Glutamatergic neuron (in vitro differentiated cells): ENCODE results near the gene ATIC. TPM values are rescaled to one million over a fixed set of nuclear protein-coding genes. Genes with fewer than 3 reads are reported as not detected.
"Not testable (repeated sequence)": the region's sequence is repeated elsewhere in the genome, so short reads cannot be mapped to it uniquely, and the experiment has no call there.

Source experiments
- DNase-seq: peaks from one replicate; pipeline ENCODE4 v3.0.0; 2022
- H3K27ac Mint-ChIP-seq: one replicate; pipeline ENCODE4 v1.8.0; 2020; ENCODE audit warnings: mild to moderate bottlenecking, mixed read lengths, inconsistent platforms; ENCODE audit not compliant: unreplicated experiment
- H3K27me3 Mint-ChIP-seq: one replicate; pipeline ENCODE4 v1.8.0; 2020; ENCODE audit warnings: mild to moderate bottlenecking, moderate library complexity, mixed read lengths, inconsistent platforms; ENCODE audit not compliant: unreplicated experiment
- H3K36me3 Mint-ChIP-seq: one replicate; pipeline ENCODE4 v1.8.0; 2020; ENCODE audit warnings: mild to moderate bottlenecking, mixed read lengths, inconsistent platforms; ENCODE audit not compliant: unreplicated experiment
- H3K4me1 Mint-ChIP-seq: one replicate; pipeline ENCODE4 v1.8.0; 2020; ENCODE audit warnings: mild to moderate bottlenecking, low read depth, mixed read lengths, inconsistent platforms; ENCODE audit not compliant: unreplicated experiment
- H3K4me3 Mint-ChIP-seq: one replicate; pipeline ENCODE4 v1.8.0; 2020; ENCODE audit warnings: mild to moderate bottlenecking, mixed read lengths, inconsistent platforms; ENCODE audit not compliant: unreplicated experiment
- H3K9me3 Mint-ChIP-seq: one replicate; pipeline ENCODE4 v1.8.0; 2020; ENCODE audit warnings: mild to moderate bottlenecking, moderate library complexity, mixed read lengths, inconsistent platforms; ENCODE audit not compliant: unreplicated experiment
- total RNA-seq: library from RNA; stranded (reverse); fragmentation: NEBNext Ultra II Directional; extraction: Animal tissue kit (Norgen Biotek cat#: 25700); gene quantifications from one replicate; pipeline ENCODE4 v1.2.1, GENCODE V29; 2021; ENCODE audit not compliant: unreplicated experiment
- TF ChIP-seq, protein P1 (sequence below): fragments of 200-600 bp; sonication (generic); IDR thresholded peaks from one replicate; pipeline ENCODE4 v1.5.0; 2021; ENCODE audit not compliant: partially characterized antibody, unreplicated experiment

ATIC gene
- total RNA-seq, 1 donor from 2014 or later, result 51.5 TPM

- Mint-ChIP-seq H3K4me3 (no peak overlapping the region), H3K27me3 (no peaks in the 10 kb centered on the region), H3K36me3 (no peaks in the 10 kb centered on the region), H3K27ac (no peak overlapping the region), H3K4me1 (no peaks in the 10 kb centered on the region), H3K9me3 (no peaks in the 10 kb centered on the region)
- TF ChIP-seq, protein P1, sequence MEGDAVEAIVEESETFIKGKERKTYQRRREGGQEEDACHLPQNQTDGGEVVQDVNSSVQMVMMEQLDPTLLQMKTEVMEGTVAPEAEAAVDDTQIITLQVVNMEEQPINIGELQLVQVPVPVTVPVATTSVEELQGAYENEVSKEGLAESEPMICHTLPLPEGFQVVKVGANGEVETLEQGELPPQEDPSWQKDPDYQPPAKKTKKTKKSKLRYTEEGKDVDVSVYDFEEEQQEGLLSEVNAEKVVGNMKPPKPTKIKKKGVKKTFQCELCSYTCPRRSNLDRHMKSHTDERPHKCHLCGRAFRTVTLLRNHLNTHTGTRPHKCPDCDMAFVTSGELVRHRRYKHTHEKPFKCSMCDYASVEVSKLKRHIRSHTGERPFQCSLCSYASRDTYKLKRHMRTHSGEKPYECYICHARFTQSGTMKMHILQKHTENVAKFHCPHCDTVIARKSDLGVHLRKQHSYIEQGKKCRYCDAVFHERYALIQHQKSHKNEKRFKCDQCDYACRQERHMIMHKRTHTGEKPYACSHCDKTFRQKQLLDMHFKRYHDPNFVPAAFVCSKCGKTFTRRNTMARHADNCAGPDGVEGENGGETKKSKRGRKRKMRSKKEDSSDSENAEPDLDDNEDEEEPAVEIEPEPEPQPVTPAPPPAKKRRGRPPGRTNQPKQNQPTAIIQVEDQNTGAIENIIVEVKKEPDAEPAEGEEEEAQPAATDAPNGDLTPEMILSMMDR, result no peak
- DNase-seq, result no peak
These were observed 23.6 kb upstream of the ATIC start for GRCh38 chr2:215288112-215288815.

DNA sequence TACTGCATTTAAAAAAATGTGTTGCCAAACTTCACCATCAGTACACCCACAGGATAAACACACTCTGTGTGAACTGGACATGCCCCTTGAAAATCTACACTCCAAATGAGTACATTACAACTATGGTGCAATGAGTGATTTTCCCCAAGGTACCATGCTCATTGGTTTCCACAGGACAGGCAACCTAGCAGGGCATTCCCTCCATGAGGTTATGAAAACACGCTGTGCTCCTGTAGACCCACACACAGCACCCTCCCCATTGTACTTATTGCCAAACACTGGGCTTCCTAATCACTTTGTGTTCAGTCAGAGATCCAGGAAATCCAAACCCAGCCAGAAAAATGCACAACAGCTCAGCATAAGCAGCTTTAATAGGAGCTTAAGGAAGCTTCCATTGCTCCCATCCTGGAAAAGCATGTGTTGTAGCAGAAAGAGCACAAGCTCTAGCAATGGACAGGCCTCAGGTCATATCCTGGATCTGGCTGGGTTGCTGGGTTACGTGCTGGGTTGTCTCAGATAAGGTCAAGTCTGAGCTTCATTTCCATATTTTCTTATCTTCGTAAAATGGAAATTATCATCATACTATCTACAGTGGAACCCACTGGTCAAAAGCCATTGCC, 20.8 kb upstream of the ATIC start:
- TF ChIP-seq, protein P1, result no peak

DNA sequence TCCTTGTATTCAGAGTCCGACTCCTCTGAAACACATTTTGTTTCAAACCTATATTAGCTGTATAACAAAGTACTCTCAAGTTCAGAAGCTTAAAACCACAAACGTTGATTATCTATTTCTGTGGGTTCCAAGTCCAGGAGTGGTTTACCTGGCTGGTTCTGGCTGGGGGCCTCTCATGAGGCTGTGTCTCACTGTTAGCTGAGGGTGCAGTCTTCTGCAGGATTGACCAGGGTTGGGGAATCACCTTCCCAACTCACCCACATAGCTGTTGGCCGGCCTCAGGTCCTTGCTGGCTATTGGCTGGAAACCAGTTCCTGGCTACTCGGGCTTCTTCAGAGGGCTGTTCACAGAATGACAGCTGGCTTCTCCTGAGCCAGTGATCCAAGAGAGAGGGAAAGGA, 18.0 kb upstream of the ATIC start:
- DNase-seq, result no peak
- Mint-ChIP-seq H3K27me3 (no peaks in the 10 kb centered on the region), H3K4me1 (no peaks in the 10 kb centered on the region), H3K36me3 (no peaks in the 10 kb centered on the region), H3K9me3 (no peaks in the 10 kb centered on the region), H3K27ac (no peak overlapping the region), H3K4me3 (no peak overlapping the region)
- TF ChIP-seq, protein P1, result no peak

More for the DNA sequence above, 20.8 kb upstream of the ATIC start:
- no peak overlapping the region for H3K27ac Mint-ChIP-seq
- no peaks in the 10 kb centered on the region for H3K4me1 Mint-ChIP-seq
- H3K36me3 Mint-ChIP-seq, result no peaks in the 10 kb centered on the region
- no peaks in the 10 kb centered on the region for H3K27me3 Mint-ChIP-seq
- no peaks in the 10 kb centered on the region for H3K9me3 Mint-ChIP-seq
- H3K4me3 Mint-ChIP-seq, result no peak overlapping the region
- no peak for DNase-seq

DNA sequence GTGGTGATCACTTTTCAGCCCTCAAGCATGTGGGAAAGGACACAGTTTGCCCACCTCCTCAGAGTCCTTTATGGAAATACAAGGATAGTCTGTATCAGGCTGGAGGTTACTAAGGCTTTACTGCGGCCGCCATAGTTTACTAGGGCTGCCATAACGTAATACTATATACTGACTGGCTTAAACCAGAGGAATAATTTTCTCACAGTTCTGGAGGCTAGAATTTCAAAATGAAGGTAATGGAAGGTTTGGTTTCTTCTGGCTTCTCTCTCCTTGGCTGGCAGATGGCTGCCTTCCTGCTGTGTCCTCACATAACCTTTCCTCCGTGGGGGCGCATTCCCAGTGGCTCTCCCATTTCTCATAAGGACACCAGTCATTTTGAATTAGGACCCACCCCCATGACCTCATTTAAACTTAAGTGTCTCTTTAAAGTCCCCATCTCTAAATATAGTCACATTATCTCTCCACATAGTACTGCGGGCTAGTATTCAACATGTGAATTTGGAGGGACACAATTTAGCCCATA, 12.5 kb upstream of the ATIC start:
- peaks cover 3% of the 10 kb centered on the region for H3K4me1 Mint-ChIP-seq
- DNase-seq, result no peak
- no peak overlapping the region for H3K4me3 Mint-ChIP-seq
- H3K9me3 Mint-ChIP-seq, result no peaks in the 10 kb centered on the region
- TF ChIP-seq, protein P1, result no peak
- H3K27me3 Mint-ChIP-seq, result no peaks in the 10 kb centered on the region
- peaks cover 4% of the 10 kb centered on the region for H3K36me3 Mint-ChIP-seq
- peak overlapping the region; percentile 85 for H3K27ac Mint-ChIP-seq

DNA sequence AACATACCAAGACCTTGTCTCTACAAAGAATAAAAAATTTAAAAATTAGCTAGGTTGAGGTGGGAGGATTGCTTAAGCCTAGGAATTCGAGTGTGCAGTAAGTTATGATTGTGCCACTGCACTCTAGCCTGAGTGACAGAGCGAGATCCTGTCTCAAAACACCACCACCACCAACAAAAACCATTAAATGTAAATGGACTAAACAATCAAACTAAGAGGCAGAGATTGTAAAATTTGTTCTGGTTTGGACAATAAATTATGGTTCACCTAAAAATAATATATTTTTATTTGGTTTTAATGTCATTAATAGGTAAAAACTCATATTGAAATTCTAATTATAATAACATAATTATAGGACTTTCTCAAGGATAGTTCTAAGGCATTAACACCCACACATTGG, 9.9 kb upstream of the ATIC start:
- DNase-seq, result no peak
- H3K27ac Mint-ChIP-seq, result no peak overlapping the region
- peaks cover 4% of the 10 kb centered on the region for H3K36me3 Mint-ChIP-seq
- H3K4me1 Mint-ChIP-seq, result peaks cover 3% of the 10 kb centered on the region
- H3K9me3 Mint-ChIP-seq, result no peaks in the 10 kb centered on the region
- H3K4me3 Mint-ChIP-seq, result no peak overlapping the region
- H3K27me3 Mint-ChIP-seq, result no peaks in the 10 kb centered on the region
- TF ChIP-seq, protein P1, result no peak

DNA sequence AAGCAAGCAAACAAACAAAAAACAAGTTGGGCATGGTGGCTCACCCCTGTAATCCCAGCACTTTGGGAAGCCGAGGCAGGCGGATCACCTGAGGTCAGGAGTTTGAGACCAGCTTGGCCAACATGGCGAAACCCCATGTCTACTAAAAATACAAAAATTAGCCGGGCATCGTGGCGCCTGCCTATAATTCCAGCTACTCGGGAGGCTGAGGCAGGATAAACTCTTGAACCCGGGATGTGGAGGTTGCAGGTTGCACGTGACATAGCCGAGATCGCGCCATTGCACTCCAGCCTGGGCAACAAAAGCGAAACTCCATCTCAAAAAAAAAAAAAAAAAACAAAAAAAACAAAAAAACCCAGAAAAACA, 617 bp upstream of the ATIC start:
- not testable (repeated sequence) for DNase-seq, H3K9me3 Mint-ChIP-seq, H3K27ac Mint-ChIP-seq, H3K36me3 Mint-ChIP-seq, H3K4me1 Mint-ChIP-seq, H3K27me3 Mint-ChIP-seq
- H3K4me3 Mint-ChIP-seq, result peak overlapping the region; percentile 86
